Activated CD8-positive, alpha-beta T cell treated with anti-CD3 and anti-CD28 coated beads for 36 hours (primary cell): ENCODE data around the gene TTC33. TPM values are rescaled to one million over a fixed set of nuclear protein-coding genes. Genes with fewer than 3 reads are reported as not detected.

Experiments used
- ATAC-seq: fragments of 200-7000 bp; cut with Tn5 transposase; one replicate; pipeline ENCODE4 v1.10.0; 2021; ENCODE audit warnings: mild to moderate bottlenecking, moderate library complexity
- CTCF ChIA-PET: fragments of 350-600 bp; sonication (Branson Sonifier 250); formaldehyde crosslinking; loops from one replicate; lab custom pipeline; 2021; ENCODE audit warnings: antibody characterized with exemption; lab: Charles Lee
- POLR2A ChIA-PET: fragments of 350-600 bp; sonication (Branson Sonifier 250); formaldehyde crosslinking; loops from one replicate; lab custom pipeline; 2021; ENCODE audit warnings: antibody characterized with exemption; lab: Charles Lee
- DNase-seq: peaks from one replicate; pipeline ENCODE4 v3.0.0-alpha.2; 2020
- H3K27ac Mint-ChIP-seq: one replicate; pipeline ENCODE4 v1.8.0; 2021; ENCODE audit warnings: mild to moderate bottlenecking, mixed read lengths
- H3K27me3 Mint-ChIP-seq: one replicate; pipeline ENCODE4 v1.8.0; 2021; ENCODE audit warnings: mixed read lengths
- H3K36me3 Mint-ChIP-seq: one replicate; pipeline ENCODE4 v1.8.0; 2021; ENCODE audit warnings: low read depth, mixed read lengths
- H3K4me1 Mint-ChIP-seq: one replicate; pipeline ENCODE4 v1.8.0; 2021; ENCODE audit warnings: low read depth, mixed read lengths
- H3K4me3 Mint-ChIP-seq: one replicate; pipeline ENCODE4 v1.8.0; 2021; ENCODE audit warnings: mild to moderate bottlenecking, moderate library complexity, mixed read lengths
- H3K9me3 Mint-ChIP-seq: one replicate; pipeline ENCODE4 v1.8.0; 2021; ENCODE audit warnings: mixed read lengths
- CTCF ChIP-seq: fragments of 200-600 bp; IDR thresholded peaks from one replicate; pipeline ENCODE4 v1.8.0; 2022; ENCODE audit warnings: antibody characterized with exemption, mild to moderate bottlenecking
- intact Hi-C: fragments of 100-400 bp; cut with micrococcal nuclease; formaldehyde crosslinking; loops from one replicate; pipeline ENCODE4 v1.10.0; 2022
- total RNA-seq, 2 experiments: library from RNA; stranded (reverse); gene quantifications; one replicate each; pipeline ENCODE4 v1.2.3, GENCODE V29; 2021

TTC33 gene
- total RNA-seq, 2 experiments from 2014 or later: 21.4 to 21.5 TPM

- Mint-ChIP-seq H3K9me3 (no peaks in the 10 kb centered on the region), H3K4me3 (no peak overlapping the region), H3K27me3 (no peaks in the 10 kb centered on the region), H3K36me3 (peaks cover 16% of the 10 kb centered on the region), H3K27ac (no peak overlapping the region), H3K4me1 (peaks cover 38% of the 10 kb centered on the region)
- POLR2A ChIA-PET: interaction anchor here (1.9 kb wide), 1 partner anchor 16 kb away, joined by 3 read pairs; no protein-coding TSS in a partner anchor
- TF ChIP-seq CTCF: no peak
- CTCF ChIA-PET: interaction anchor here (0.7 kb wide), 1 partner anchor 20 kb away, joined by 3 read pairs; the partner anchor contains the start of gene PRKAA1
- no peak for ATAC-seq
- intact Hi-C loops: no loop called here
- DNase-seq: no peak
Measured at GRCh38 chr5:40778133-40778532, 22.4 kb upstream of the TTC33 start.

GRCh38 chr5:40776658-40776977 is 20.9 kb upstream of the TTC33 start:
- peak overlapping the region; percentile 70 for H3K27ac Mint-ChIP-seq
- H3K4me1 Mint-ChIP-seq: peaks cover 24% of the 10 kb centered on the region
- H3K4me3 Mint-ChIP-seq: no peak overlapping the region
- H3K27me3 Mint-ChIP-seq: no peaks in the 10 kb centered on the region
- no peak for TF ChIP-seq CTCF
- ATAC-seq (no peak), DNase-seq (no peak)
- peaks cover 21% of the 10 kb centered on the region for H3K36me3 Mint-ChIP-seq
- POLR2A ChIA-PET: interaction anchor here (0.8 to 1.9 kb wide), 2 partner anchors 15 to 16 kb away, joined by 3 read pairs; no protein-coding TSS in a partner anchor
- CTCF ChIA-PET: interaction anchor here (1.0 kb wide), 1 partner anchor 10 kb away, joined by 4 read pairs; no protein-coding TSS in a partner anchor
- no peaks in the 10 kb centered on the region for H3K9me3 Mint-ChIP-seq
- intact Hi-C loops: no loop called here

GRCh38 chr5:40775846-40776657 is 20.3 kb upstream of the TTC33 start:
- CTCF ChIA-PET: no interaction called here
- intact Hi-C loops: no loop called here
- TF ChIP-seq CTCF: no peak
- no peak for DNase-seq
- no peak for ATAC-seq
- Mint-ChIP-seq H3K27ac (peak overlapping the region; percentile 70), H3K4me1 (peaks cover 20% of the 10 kb centered on the region), H3K4me3 (no peak overlapping the region), H3K36me3 (peaks cover 19% of the 10 kb centered on the region), H3K9me3 (no peaks in the 10 kb centered on the region), H3K27me3 (no peaks in the 10 kb centered on the region)
- POLR2A ChIA-PET: interaction anchor here (0.8 to 1.2 kb wide), 3 partner anchors 11 to 54 kb away, joined by 3 read pairs; no protein-coding TSS in a partner anchor

- CTCF ChIA-PET: interaction anchor here (1.3 kb wide), 1 partner anchor 9 kb away, joined by 3 read pairs; no protein-coding TSS in a partner anchor
- Mint-ChIP-seq H3K9me3 (no peaks in the 10 kb centered on the region), H3K27me3 (no peaks in the 10 kb centered on the region), H3K27ac (no peak overlapping the region), H3K4me1 (peaks cover 16% of the 10 kb centered on the region), H3K4me3 (no peak overlapping the region), H3K36me3 (peaks cover 20% of the 10 kb centered on the region)
- ATAC-seq (no peak), DNase-seq (no peak)
- intact Hi-C loops: no loop called here
- POLR2A ChIA-PET: interaction anchor here (0.6 to 1.2 kb wide), 3 partner anchors 12 to 59 kb away, joined by 3 read pairs; no protein-coding TSS in a partner anchor
- TF ChIP-seq CTCF: no peak
Measured at GRCh38 chr5:40775085-40775845, 19.5 kb upstream of the TTC33 start.
